ENCODE data around the gene NMRK2.
"Not testable (repeated sequence)": the region's sequence is repeated elsewhere in the genome, so short reads cannot be mapped to it uniquely, and the experiment has no call there.

The NMRK2 gene

DNA sequence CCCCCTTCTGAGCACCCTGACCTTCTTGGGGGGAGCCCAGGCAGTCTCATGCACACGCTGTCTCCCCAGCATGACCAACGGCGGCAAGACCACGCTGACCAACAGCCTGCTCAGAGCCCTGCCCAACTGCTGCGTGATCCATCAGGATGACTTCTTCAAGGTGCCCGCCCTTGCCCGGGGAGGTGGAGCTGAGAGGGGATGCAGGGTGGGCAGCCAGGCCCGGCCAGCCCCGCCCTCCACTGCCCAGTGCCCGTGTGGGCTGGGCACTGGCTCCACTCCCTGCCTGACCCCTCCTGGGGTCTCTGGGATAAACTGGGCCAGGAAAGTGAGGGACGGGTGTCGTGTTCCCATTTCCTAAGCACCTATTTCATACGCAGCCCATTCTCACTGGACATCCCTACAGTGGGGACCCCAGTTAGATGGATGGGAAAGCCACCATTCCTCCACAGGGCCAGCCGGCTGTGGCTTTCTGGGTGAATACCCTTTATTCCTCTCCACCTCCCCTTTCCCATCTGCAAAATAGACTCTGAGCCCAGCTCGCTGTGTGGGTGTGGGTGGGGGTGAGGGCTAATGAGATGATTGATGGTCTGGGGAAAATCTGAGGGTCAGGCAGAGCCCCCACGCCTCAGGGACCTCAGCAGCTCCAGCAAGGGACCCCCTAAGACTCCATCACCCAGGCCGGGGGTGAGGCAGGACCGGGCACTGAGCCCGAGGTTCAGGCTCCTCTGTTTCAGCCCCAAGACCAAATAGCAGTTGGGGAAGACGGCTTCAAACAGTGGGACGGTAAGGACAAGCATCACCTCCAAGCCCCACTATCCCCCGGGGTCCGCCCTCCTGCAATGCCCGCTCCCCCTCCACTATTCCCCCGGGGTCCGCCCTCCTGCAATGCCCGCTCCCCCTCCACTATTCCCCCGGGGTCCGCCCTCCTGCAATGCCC is 3.9 kb downstream of the NMRK2 start:
- no peak for DNase-seq

DNA sequence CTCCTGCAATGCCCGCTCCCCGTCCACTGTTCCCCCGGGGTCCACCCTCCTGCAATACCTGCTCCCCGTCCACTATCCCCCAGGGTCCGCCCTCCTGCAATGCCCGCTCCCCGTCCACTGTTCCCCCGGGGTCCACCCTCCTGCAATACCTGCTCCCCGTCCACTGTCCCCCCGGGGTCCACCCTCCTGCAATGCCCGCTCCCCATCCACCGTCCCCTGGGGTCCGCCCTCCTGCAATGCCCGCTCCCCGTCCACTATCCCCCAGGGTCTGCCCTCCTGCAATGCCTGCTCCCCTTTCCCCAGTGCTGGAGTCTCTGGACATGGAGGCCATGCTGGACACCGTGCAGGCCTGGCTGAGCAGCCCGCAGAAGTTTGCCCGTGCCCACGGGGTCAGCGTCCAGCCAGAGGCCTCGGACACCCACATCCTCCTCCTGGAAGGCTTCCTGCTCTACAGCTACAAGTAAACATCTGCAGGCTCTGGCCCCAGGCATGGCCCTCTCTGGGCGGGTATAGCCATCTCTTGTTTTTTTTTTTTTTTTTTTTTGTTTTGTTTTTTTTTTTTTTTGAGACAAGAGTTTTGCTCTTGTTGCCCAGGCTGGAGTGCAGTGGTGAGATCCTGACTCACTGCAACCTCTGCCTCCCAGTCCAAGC is 5.6 kb downstream of the NMRK2 start:
- not testable (repeated sequence) for DNase-seq

DNA sequence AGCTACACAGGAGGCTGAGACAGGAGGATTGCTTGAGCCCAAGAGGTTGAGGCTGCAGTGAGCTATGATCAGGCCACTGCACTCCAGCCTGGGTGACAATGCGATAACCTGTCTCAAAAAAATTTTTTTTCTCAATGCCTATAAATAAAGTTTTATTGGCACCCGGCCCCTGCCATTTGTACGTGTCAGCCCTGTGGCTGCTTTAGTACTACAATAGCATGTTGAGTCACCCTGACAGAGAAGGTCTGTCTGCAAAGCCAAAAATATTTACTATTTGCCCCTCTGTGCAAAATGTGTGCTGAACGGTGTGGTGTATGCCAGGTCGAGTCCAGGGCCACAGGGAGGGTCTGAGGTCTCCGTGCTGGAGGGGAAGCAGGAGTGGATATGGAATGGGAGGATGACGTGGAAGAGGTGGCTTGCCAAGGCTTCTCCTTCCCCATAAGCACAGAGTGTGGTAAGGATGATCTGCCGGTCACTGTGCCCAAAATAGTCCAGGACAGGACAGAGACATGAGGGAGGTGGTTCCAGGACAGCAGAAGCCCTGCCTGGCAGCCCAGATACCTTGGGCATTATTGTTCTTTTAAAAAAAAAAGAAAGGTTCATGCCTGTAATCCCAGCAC is 10.0 kb downstream of the NMRK2 start:
- DNase-seq: no peak

DNA sequence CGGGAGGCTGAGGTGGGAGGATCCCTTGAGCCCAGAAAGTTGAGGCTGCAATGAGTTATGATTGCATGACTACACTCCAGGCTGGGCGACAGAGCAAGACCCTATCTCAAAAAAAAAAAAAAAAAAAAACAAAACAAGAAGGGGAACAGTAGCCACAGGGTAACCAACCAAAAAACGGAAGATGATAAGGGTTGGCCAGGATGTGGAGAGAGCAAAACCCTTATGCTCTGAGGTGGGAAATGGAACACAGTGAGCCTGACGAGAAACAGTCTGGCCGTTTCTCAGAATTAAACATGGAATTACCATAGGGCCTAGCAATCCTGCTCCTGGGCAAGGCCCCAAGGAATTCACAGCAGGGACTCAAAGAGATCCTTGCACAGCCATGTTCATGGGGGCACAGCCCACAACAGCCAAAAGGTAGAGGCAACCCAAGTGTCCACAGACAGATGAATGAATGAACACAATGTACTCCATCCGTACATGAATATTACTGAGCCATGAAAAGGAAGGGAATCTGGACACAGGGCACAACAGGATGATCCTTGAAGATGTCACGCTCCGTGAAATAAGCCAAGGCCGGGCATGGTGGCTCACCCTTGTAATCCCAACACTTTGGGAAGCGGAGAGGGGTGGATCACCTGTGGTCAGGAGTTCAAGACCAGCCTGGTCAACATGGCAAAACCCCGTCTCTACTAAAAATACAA is 11.3 kb downstream of the NMRK2 start:
- DNase-seq: no peak

DNA sequence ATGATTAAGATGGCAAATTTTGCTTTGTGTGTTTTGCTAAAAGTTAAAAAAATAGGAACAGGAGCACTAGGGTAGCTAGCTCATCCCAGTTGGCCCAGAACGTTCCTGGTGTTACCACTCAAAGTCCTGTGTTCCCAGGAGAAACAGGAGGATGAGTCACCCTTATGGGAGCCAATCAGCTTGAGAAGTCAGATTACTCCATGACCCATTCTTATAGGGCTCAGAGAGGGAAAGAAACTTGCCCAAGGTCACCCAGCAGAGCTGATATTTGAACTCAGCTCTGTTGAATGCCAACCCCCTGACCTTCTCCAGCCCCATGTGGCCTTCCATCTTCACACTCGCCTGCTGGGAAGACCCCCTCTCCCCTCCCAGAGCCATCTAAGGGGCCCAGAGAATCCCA is 13.0 kb downstream of the NMRK2 start:
- DNase-seq: no peak

DNA sequence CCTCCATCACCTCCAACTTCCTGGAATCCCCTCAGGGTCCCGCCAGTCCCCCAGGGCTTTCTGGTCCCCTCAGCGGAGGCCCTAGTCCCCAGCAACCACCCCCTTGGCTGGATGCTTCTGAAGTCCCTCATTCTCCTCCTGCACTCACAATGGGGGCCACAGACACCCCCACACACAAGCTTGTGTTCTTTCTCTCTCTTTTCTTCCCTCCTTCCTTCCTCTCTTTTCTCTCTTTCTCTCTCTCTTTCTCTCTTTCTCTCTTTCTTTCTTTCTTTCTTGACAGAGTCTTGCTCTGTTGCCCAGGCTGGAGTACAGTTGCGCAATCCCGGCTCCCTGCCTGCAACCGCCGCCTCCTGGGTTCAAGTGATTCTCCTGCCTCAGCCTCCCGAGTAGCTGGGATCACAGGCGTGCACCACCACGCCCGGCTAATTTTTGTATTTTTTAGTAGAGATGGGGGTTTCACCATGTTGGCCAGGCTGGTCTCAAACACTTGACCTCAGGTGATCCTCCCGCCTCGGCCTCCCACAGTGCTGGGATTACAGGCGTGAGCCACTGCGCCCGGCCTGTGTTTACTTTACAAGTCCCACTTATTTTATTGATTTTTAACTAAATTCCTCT is 14.6 kb downstream of the NMRK2 start:
- not testable (repeated sequence) for DNase-seq

DNA sequence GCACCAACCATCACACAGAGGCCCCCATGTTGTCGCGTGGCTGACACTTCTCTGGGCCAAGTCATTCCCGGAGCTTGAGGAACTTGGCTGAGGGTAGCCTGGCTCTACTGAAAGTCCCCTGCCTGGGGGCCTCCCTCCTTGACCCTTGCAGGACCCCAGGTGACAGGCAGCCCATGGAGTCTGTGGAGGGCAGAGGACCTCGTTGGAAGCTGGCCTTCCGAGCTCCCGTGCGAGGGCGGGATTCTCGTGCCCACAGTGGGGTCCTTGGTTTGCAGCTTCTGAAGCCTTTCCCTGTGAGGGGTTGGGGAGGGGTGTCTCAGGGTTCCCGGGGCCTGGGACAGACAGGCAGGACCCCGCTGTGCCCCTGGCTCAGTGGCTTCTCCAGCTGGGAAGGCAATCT is 16.4 kb downstream of the NMRK2 start:
- no peak for DNase-seq

DNA sequence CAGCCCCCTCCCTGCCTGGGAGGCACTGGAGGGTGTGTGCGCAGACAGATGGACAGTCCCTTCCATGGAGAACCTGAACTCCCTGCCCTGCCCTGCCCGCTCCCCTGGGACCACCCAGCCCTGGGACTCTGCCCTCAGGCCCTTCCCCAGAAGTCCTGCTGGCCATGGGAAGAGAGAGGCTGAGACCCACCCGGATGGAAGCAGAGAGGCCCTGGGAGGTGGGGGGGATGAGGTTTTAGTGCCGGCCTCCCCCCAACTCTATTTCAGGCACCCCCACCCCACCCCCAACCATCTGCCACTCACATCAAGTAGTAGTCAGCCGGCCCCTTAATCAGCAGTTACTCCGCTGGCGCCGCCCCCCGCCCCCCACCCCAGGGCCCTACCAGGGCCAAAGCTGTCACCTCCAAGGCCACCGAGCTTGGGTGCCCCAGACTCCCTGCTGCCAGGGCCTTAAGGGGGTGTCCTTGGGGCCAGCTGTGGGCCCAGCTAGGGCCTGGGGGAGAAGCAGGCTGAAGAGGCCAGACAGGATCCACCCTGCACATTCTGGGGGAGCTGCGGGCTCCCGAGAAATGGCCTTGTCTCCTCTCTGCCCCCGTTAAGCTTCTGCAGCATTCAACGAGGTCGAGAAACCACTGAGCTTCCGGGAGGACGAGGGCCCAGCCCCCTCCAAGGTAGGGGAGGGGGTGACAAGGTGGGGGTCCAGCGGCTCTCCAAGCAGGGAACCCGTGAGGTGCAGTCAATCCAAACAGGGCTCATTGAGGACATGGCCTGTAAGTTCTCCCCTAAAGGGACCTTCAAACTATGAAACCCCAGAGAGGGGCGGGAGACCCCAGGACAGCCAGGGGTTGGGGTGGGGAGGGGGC is 17.4 kb downstream of the NMRK2 start:
- no peak for DNase-seq

DNA sequence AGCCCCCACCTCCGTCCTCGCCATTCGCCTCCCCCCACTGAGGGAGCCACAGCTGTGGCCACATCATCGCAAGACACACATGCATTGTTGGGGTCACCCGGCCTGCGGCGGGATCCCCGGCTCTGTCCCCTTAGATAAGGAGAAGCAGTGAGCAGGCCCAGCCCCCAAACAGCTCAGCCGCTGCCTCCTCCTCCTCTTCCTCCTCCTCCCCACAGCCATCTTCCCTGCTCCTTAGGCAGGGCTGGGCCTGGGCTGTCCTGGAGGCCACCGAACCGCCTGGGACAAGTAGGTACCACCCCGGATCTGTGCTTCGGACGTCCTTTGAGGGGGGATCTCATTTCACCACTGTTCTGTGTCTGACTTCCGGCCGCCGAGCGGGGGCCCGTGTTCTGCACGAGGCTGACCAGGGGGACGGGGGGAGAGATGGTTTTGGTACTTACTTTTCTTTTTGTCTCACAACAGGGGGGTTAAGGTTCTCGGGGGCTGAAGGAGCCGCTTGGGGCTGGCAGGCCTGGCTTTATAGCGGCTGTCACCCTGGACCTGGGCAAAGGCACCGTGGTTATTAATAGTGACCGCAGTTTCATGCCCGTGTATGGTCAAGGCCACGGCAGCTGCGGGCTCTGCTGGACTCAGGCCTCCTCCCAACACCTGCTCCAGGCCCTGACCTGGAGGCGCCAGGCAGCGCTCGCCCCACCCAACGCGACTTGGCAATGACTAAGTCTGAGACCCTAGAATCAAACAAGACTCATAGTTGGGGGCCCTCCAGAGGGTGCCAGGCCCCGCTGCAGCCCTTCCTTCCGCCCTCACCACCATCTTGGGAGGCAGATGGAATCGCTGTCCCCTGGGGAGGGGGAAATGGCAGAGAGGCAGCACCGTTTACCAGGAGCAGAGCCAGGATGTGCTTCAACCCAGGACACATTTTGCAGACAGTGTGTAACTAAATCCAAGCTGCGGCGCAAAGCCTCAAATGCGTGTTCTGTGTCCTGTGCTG is 18.3 kb downstream of the NMRK2 start:
- DNase-seq: no peak

DNA sequence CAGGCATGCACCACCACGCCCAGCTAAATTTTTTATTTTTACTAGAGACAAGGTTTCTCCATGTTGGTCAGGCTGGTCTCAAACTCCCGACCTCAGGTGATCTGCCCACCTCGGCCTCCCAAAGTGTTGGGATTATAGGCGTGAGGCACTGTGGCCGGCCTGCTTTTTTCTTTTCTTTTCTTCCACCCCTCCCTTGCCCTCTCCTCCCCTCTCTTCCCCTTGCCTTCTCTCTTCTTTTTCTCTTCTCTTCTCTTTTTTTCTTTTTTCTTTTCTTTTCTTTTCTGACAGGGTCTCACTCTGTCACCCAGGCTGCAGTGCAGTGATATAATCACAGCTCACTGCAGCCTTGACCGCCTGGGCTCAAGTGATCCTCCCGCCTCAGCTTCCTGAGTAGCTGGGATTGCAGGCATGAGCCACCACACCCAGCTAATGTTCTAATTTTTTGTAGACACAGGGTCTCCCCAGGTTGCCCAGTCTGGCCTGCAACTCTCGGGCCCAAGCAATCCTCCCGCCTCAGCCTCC is 19.9 kb downstream of the NMRK2 start:
- DNase-seq: not testable (repeated sequence)

DNA sequence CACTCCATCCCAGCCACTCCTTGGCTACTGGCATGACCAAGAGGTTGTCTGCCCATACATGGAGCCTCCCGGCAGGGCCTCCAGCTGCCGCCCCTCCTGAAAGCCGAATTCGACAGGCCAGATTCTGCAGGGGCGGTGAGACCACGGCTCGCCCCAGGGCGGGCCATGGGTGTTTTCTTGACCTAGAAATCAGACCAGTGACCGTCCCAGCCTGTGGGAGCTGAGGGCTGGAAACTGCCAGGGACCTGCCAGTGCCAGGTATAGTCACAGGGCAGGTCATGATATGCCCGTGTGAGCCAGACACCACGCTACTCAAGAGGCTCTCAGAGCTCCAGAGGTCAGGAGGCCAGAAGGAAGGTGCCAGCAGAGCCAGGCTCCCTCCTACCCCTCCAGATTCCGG is 21.2 kb downstream of the NMRK2 start:
- no peak for DNase-seq

DNA sequence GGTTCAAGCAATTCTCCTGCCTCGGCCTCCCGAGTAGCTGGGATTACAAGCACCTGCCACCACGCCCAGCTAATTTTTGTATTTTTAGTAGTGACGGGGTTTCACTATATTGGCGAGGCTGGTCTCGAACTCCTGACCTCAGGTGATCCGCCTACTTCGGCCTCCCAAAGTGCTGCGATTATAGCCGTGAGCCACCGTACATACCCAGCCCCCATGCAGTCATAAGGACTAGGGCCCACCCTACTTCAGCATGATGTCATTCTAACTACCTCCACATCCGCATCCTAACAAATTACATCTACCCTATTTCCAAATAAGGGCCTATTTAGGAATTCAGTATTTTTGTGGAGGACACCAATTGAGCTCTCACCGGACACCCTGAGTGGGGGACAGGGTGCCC is 22.4 kb downstream of the NMRK2 start:
- not testable (repeated sequence) for DNase-seq

DNA sequence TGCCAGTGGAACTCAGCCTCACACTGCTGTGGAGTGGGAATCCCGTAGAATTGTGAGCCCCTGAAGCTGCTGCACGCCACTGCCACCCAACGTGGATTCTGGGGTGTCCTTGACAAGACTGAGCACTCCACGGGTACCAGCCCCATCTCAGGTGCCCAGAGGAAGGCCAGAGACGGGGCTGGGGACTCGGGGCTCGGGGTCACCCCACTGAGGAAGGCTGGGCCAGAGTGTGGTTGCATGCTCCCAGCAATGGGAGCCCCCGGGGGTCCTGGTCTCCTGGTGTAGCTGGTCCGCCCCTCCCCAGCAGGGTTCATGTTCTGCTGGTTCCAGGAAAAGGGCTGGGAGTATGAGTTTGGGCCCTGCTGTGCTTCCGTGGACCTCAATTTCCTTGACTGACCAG is 22.8 kb downstream of the NMRK2 start:
- DNase-seq: no peak

DNA sequence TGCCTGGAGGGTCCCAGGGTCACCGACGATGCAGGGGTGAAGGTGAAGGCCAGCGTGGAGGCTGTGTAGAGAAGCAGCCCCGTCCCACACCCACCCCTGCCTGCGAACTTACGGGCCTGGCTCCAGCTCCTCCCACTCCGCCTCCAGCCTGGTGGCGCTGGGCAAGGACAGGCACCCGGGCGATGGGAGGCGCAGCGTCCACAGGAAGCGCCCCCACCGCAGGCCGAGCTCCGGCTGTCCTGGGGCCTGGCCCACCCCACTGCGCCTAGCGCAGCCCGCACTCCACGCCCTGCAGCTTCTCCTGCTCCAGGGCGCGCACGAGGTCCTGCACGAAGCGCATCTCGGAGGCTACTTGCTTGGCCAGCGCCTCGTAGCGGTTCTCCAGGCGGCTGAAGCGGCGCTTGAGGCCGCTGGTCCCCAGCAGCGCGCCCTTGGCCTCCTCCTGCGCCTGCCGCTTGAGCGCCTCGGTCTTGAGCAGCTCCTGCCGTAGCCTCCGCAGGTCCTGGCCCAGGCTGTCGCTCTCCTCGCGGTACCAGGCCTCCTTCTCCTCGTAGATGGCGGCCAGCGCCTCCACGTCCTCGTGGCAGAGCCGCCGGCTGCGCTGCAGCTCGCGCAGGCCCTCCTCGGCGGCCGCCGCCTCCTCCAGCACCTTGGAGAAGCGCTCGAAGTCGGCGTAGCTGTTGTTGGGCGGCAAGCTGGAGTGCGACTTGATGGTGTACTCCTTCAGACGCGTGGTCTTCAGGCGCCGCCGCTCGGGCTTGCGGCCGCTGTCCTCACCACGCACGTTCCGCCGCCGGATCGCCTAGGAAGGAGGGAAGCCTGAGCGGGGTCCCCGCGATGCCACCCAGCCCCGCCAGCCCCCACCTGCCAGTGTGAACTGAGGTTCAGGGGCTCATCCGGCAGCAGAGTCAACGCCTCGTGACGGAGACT is 26.2 kb downstream of the NMRK2 start:
- DNase-seq: no peak

DNA sequence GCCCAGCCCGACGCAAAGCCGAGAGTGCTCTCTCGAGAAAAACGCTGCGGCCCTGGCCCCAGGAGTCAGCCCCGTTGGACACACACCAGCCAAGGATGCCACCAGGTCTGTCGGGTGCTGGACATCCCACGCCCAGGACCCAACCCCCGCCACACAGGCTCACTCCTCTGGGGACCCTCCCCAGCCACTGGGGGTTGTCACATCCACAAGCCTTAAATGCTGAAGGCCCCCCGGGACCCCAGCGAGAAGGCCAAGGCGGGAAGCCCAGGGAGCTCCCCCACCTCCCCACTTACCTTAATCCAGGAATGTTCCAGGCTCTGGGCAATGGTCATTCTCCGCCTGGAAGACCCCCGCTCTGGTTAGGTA is 26.9 kb downstream of the NMRK2 start:
- DNase-seq: no peak

DNA sequence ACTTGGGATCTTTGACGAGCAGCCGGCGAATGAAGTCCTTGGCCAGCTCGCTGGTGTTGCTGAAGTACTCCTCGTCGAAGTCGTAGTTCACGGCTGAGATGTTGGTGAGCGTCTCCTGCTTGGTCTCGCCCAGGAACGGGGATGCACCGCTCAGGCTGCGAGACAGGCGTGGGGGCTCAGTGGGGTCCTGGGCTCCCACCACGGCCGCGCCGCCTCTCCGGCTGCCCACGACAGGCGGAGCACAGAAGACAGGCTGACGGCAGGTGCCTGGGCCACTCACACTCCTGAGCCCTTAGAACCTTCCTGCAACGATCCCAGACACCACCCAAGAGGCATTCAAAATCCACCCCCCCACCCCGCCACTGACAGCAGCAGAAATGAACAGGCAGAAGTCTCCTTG is 28.1 kb downstream of the NMRK2 start:
- no peak for DNase-seq

DNA sequence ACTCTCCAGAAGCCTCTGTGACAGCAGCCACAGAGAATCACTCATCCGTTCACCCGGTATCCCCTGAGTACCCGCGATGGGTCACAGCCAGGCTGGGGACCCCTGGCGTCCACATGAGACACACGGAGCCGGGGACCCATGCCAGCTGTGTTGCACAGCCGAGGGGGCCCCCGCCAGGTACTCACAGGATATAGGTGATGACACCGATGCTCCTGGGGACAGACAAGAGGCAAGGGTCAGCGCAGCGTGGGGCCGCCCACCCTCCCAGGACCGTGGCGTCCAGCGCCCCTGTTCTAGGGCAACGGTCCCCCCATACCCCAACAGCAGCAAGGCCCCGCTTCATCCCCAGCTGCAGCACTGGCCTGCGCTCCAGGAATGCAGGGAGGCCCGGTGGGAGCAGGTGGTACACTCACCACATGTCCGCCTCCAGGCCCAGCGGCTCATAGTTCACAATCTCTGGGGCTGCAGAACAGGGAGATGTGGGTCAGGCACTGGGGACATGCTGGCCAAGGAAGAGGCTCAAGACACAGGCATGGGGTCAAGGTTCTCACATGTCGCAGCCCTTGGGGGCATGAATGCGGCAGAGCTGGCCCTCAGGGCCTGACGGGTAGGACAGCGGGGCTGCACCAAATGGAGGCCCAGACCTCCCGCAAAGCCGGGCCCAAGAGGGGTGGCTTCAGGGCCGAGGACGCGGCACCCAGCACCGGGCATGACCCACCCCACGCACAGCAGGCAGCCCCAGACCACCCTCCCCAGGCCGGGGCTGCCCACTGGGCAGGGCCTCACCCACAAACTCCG is 30.8 kb downstream of the NMRK2 start:
- no peak for DNase-seq

Data from activated CD4-positive, alpha-beta T cell treated with anti-CD3 and anti-CD28 coated beads, Interleukin-2, amount 50 U/mL, for 48 hours (primary cell).